GM19468 (cell line): ENCODE results near the gene NTN4.
"Not testable (repeated sequence)": the region's sequence is repeated elsewhere in the genome, so short reads cannot be mapped to it uniquely, and the experiment has no call there.

Experiments
- ATAC-seq: cut with Tn5 transposase; IDR thresholded peaks from one replicate; pipeline ENCODE4 v1.9.1; 2021; ENCODE audit warnings: mild to moderate bottlenecking, moderate library complexity, moderate number of reproducible peaks; ENCODE audit not compliant: unreplicated experiment; ENCODE audit errors: extremely low read depth

Gene NTN4

GRCh38 chr12:95802482-95803270 lies 12.1 kb upstream of the NTN4 start:
- no peak for ATAC-seq

GRCh38 chr12:95796982-95797289 lies 6.4 kb upstream of the NTN4 start:
- no peak for ATAC-seq

GRCh38 chr12:95796225-95796981 lies 5.8 kb upstream of the NTN4 start:
- no peak for ATAC-seq

GRCh38 chr12:95790917-95791849 lies 619 bp upstream of the NTN4 start:
- ATAC-seq, result no peak

- no peak for ATAC-seq
Measured at GRCh38 chr12:95789126-95790032, 1.2 kb downstream of the NTN4 start.

GRCh38 chr12:95788637-95789036 lies 1.9 kb downstream of the NTN4 start:
- ATAC-seq, result no peak

- ATAC-seq, result no peak
Measured at GRCh38 chr12:95787274-95787818, 3.2 kb downstream of the NTN4 start.

GRCh38 chr12:95784915-95785314 lies 5.6 kb downstream of the NTN4 start:
- no peak for ATAC-seq

- no peak for ATAC-seq
Measured at GRCh38 chr12:95784286-95784685, 6.3 kb downstream of the NTN4 start.

- ATAC-seq, result not testable (repeated sequence)
Measured at GRCh38 chr12:95775466-95775865, 15.1 kb downstream of the NTN4 start.

- no peak for ATAC-seq
Measured at GRCh38 chr12:95774311-95775045, 16.1 kb downstream of the NTN4 start.

- ATAC-seq, result no peak
Measured at GRCh38 chr12:95773320-95773719, 17.2 kb downstream of the NTN4 start.

GRCh38 chr12:95767703-95768102 lies 22.9 kb downstream of the NTN4 start:
- ATAC-seq, result no peak

- no peak for ATAC-seq
Measured at GRCh38 chr12:95766356-95767019, 24.1 kb downstream of the NTN4 start.

- no peak for ATAC-seq
Measured at GRCh38 chr12:95764848-95765247, 25.7 kb downstream of the NTN4 start.

GRCh38 chr12:95763809-95764253 lies 26.7 kb downstream of the NTN4 start:
- ATAC-seq, result no peak

- ATAC-seq, result no peak
Measured at GRCh38 chr12:95762123-95762785, 28.3 kb downstream of the NTN4 start.

GRCh38 chr12:95760371-95760770 lies 30.2 kb downstream of the NTN4 start:
- ATAC-seq, result no peak
